ENCODE measurements around the gene ZNF70. TPM values are rescaled to one million over a fixed set of nuclear protein-coding genes. Genes with fewer than 3 reads are reported as not detected.
A peak's percentile ranks its signal among the peaks of the same experiment; 100 is the strongest.

Gene ZNF70
- total RNA-seq, 1 donor from 2014 or later, result 12.5 TPM

DNA sequence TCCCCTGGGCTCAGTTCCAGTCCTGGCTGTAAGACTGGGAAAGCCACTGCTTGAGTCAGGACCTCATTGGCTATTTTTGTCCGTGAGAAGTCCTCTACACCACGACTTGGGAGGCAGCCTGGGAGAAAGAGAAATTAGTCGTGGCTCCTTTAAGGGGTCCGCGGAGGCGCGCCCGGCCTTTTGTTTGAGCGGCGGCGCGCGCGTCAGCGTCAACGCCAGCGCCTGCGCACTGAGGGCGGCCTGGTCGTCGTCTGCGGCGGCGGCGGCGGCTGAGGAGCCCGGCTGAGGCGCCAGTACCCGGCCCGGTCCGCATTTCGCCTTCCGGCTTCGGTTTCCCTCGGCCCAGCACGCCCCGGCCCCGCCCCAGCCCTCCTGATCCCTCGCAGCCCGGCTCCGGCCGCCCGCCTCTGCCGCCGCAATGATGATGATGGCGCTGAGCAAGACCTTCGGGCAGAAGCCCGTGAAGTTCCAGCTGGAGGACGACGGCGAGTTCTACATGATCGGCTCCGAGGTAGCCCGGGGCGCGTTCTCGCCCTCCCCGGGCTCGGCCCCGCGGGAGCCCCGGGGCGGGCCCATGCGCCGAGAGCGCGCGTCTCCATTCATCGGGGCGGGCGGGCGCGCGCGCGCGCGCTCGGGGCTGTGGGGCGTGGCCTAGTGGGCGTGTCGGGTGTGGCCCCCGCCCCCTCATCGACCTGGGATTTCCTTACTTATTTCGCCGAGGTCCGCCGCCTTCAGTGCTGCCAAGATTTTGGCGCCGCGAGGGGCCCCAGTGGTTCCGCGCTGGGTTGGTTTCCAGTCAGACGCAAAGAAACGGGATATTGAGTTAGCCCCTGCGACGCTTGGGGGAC, 36.1 kb upstream of the ZNF70 start, which contains the start of gene SMARCB1:
TSS of gene SMARCB1 (plus strand) at position 215 of the 848 bp plus-strand sequence. CDS start at position 419, 204 bp downstream.
- no peaks in the 10 kb centered on the region for H3K9me3 Mint-ChIP-seq (ENCODE audit: unreplicated experiment)
- peak within 1 kb of the TSS; percentile 93 for H3K27ac Mint-ChIP-seq (ENCODE audit: unreplicated experiment)
- DNase-seq (ENCODE audit: extremely low spot score, unreplicated experiment), result peak; percentile 95
- TF ChIP-seq, protein P1, sequence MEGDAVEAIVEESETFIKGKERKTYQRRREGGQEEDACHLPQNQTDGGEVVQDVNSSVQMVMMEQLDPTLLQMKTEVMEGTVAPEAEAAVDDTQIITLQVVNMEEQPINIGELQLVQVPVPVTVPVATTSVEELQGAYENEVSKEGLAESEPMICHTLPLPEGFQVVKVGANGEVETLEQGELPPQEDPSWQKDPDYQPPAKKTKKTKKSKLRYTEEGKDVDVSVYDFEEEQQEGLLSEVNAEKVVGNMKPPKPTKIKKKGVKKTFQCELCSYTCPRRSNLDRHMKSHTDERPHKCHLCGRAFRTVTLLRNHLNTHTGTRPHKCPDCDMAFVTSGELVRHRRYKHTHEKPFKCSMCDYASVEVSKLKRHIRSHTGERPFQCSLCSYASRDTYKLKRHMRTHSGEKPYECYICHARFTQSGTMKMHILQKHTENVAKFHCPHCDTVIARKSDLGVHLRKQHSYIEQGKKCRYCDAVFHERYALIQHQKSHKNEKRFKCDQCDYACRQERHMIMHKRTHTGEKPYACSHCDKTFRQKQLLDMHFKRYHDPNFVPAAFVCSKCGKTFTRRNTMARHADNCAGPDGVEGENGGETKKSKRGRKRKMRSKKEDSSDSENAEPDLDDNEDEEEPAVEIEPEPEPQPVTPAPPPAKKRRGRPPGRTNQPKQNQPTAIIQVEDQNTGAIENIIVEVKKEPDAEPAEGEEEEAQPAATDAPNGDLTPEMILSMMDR (IDR thresholded peaks at IDR 0.05), result no peak
- H3K27me3 Mint-ChIP-seq (ENCODE audit: unreplicated experiment), result no peaks in the 10 kb centered on the region
- H3K36me3 Mint-ChIP-seq (ENCODE audit: unreplicated experiment), result no peaks in the 10 kb centered on the region
- peak within 1 kb of the TSS; percentile 88 for H3K4me3 Mint-ChIP-seq (ENCODE audit: unreplicated experiment)
- H3K4me1 Mint-ChIP-seq (ENCODE audit: unreplicated experiment), result peaks cover 52% of the 10 kb centered on the region

DNA sequence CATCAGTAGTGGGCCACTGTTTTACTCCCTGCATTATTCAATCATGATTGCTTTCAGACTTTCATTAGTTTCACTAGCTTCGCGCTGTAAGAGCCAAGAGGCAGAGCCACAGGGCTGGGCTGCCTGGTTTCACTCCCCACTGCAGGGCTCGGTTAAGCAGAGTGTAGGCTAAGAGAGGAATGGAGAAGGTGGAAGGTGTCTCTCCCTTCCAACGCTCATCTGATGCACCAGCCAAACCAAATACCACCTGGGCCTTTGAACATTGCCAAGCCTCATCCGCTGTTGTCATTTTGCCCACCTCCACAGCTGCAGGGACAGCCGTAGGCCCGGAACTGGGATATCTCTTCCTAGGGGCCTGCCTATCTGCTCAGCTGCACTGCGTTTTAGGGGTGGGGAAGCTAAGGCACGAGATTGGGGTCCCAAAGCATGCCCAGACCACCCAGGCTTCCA, 35.4 kb upstream of the ZNF70 start:
- H3K27ac Mint-ChIP-seq (ENCODE audit: unreplicated experiment), result peak overlapping the region; percentile 93
- H3K9me3 Mint-ChIP-seq (ENCODE audit: unreplicated experiment), result no peaks in the 10 kb centered on the region

DNA sequence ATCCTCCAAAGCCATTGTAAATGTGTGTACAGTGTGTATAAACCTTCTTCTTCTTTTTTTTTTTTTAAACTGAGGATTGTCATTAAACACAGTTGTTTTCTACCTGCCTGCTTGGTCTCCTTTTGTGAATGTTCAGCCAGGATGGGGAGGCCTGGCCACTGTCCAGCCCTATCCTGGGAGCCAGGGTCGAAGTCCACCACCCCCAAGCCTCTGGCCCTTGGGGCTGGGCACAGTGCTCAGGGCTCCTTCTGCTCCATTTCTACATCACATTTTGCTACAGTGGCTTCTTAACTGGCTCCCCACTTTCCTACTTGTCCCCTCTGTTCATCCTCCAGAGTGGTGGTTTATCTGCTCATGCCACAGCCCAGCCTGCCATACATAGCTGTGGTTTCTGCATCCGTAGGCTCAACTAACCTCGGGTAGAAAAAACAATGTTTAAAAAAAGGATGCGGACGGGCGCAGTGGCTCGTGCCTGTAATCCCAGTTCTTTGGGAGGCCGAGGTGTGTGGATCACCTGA, 33.4 kb upstream of the ZNF70 start:
- Mint-ChIP-seq H3K27me3 (ENCODE audit: unreplicated experiment) (no peaks in the 10 kb centered on the region), H3K4me1 (ENCODE audit: unreplicated experiment) (peaks cover 51% of the 10 kb centered on the region), H3K9me3 (ENCODE audit: unreplicated experiment) (no peaks in the 10 kb centered on the region), H3K27ac (ENCODE audit: unreplicated experiment) (peak overlapping the region; percentile 61), H3K4me3 (ENCODE audit: unreplicated experiment) (no peak overlapping the region), H3K36me3 (ENCODE audit: unreplicated experiment) (peaks cover 3% of the 10 kb centered on the region)
- TF ChIP-seq, protein P1 (IDR thresholded peaks at IDR 0.05), result no peak
- no peak for DNase-seq (ENCODE audit: extremely low spot score, unreplicated experiment)

More for the DNA sequence above, 35.4 kb upstream of the ZNF70 start:
- Mint-ChIP-seq H3K4me1 (ENCODE audit: unreplicated experiment) (peaks cover 55% of the 10 kb centered on the region), H3K27me3 (ENCODE audit: unreplicated experiment) (no peaks in the 10 kb centered on the region), H3K4me3 (ENCODE audit: unreplicated experiment) (peak overlapping the region; percentile 88), H3K36me3 (ENCODE audit: unreplicated experiment) (peaks cover 3% of the 10 kb centered on the region)
- DNase-seq (ENCODE audit: extremely low spot score, unreplicated experiment), result no peak
- TF ChIP-seq, protein P1 (IDR thresholded peaks at IDR 0.05), result no peak

DNA sequence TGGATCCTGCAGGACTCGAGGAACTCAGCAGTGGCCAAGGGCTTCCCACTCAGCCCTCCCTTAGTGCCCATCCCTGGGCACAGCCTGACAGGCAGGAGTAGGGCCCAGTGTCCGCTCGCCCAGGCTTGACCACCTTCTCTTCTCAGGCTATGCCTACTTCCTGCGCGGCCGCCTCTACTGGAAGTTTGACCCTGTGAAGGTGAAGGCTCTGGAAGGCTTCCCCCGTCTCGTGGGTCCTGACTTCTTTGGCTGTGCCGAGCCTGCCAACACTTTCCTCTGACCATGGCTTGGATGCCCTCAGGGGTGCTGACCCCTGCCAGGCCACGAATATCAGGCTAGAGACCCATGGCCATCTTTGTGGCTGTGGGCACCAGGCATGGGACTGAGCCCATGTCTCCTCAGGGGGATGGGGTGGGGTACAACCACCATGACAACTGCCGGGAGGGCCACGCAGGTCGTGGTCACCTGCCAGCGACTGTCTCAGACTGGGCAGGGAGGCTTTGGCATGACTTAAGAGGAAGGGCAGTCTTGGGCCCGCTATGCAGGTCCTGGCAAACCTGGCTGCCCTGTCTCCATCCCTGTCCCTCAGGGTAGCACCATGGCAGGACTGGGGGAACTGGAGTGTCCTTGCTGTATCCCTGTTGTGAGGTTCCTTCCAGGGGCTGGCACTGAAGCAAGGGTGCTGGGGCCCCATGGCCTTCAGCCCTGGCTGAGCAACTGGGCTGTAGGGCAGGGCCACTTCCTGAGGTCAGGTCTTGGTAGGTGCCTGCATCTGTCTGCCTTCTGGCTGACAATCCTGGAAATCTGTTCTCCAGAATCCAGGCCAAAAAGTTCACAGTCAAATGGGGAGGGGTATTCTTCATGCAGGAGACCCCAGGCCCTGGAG, 32.6 kb upstream of the ZNF70 start:
- no peak for DNase-seq (ENCODE audit: extremely low spot score, unreplicated experiment)
- Mint-ChIP-seq H3K4me3 (ENCODE audit: unreplicated experiment) (no peak overlapping the region), H3K36me3 (ENCODE audit: unreplicated experiment) (peaks cover 3% of the 10 kb centered on the region), H3K27me3 (ENCODE audit: unreplicated experiment) (no peaks in the 10 kb centered on the region), H3K4me1 (ENCODE audit: unreplicated experiment) (peaks cover 46% of the 10 kb centered on the region), H3K27ac (ENCODE audit: unreplicated experiment) (no peak overlapping the region), H3K9me3 (ENCODE audit: unreplicated experiment) (no peaks in the 10 kb centered on the region)
- TF ChIP-seq, protein P1 (IDR thresholded peaks at IDR 0.05), result no peak
